ENCODE measurements around the gene GRID1.

The GRID1 gene

GRCh38 chr10:86368987-86369386 is 2.4 kb upstream of the GRID1 start:
- TF ChIP-seq GATA2 (IDR thresholded peaks at IDR 0.05; ENCODE audit: low read depth, low read length) (no peak), GATA3 (IDR thresholded peaks at IDR 0.05; ENCODE audit: low read depth, low read length) (no peak)

GRCh38 chr10:86368046-86368445 is 1.5 kb upstream of the GRID1 start:
- TF ChIP-seq GATA2 (IDR thresholded peaks at IDR 0.05; ENCODE audit: low read depth, low read length) (no peak), GATA3 (IDR thresholded peaks at IDR 0.05; ENCODE audit: low read depth, low read length) (no peak)

GRCh38 chr10:86367152-86367951 is 757 bp upstream of the GRID1 start:
- TF ChIP-seq GATA2 (IDR thresholded peaks at IDR 0.05; ENCODE audit: low read depth, low read length) (no peak), GATA3 (IDR thresholded peaks at IDR 0.05; ENCODE audit: low read depth, low read length) (no peak)

GRCh38 chr10:86366902-86367151 is 232 bp upstream of the GRID1 start:
- TF ChIP-seq GATA2 (IDR thresholded peaks at IDR 0.05; ENCODE audit: low read depth, low read length): no peak

- TF ChIP-seq GATA2 (IDR thresholded peaks at IDR 0.05; ENCODE audit: low read depth, low read length) (no peak), GATA3 (IDR thresholded peaks at IDR 0.05; ENCODE audit: low read depth, low read length) (no peak)
Measured at GRCh38 chr10:86365346-86366032, 1.1 kb downstream of the GRID1 start.

- TF ChIP-seq GATA3 (IDR thresholded peaks at IDR 0.05; ENCODE audit: low read depth, low read length): no peak
- TF ChIP-seq GATA2 (IDR thresholded peaks at IDR 0.05; ENCODE audit: low read depth, low read length): no peak
Measured at GRCh38 chr10:86364491-86365345, 1.9 kb downstream of the GRID1 start.

- TF ChIP-seq GATA3 (IDR thresholded peaks at IDR 0.05; ENCODE audit: low read depth, low read length) (no peak), GATA2 (IDR thresholded peaks at IDR 0.05; ENCODE audit: low read depth, low read length) (no peak)
Measured at GRCh38 chr10:86363833-86364490, 2.6 kb downstream of the GRID1 start.

- TF ChIP-seq GATA3 (IDR thresholded peaks at IDR 0.05; ENCODE audit: low read depth, low read length): no peak
- TF ChIP-seq GATA2 (IDR thresholded peaks at IDR 0.05; ENCODE audit: low read depth, low read length): no peak
Measured at GRCh38 chr10:86363184-86363832, 3.3 kb downstream of the GRID1 start.

- TF ChIP-seq GATA3 (IDR thresholded peaks at IDR 0.05; ENCODE audit: low read depth, low read length) (no peak), GATA2 (IDR thresholded peaks at IDR 0.05; ENCODE audit: low read depth, low read length) (no peak)
Measured at GRCh38 chr10:86362586-86363183, 3.9 kb downstream of the GRID1 start.

GRCh38 chr10:86362129-86362527 is 4.5 kb downstream of the GRID1 start:
- TF ChIP-seq GATA3 (IDR thresholded peaks at IDR 0.05; ENCODE audit: low read depth, low read length) (no peak), GATA2 (IDR thresholded peaks at IDR 0.05; ENCODE audit: low read depth, low read length) (no peak)

GRCh38 chr10:86361156-86362128 is 5.2 kb downstream of the GRID1 start:
- no peak for TF ChIP-seq GATA3 (IDR thresholded peaks at IDR 0.05; ENCODE audit: low read depth, low read length)
- no peak for TF ChIP-seq GATA2 (IDR thresholded peaks at IDR 0.05; ENCODE audit: low read depth, low read length)

GRCh38 chr10:86360657-86361056 is 5.9 kb downstream of the GRID1 start:
- TF ChIP-seq GATA3 (IDR thresholded peaks at IDR 0.05; ENCODE audit: low read depth, low read length) (no peak), GATA2 (IDR thresholded peaks at IDR 0.05; ENCODE audit: low read depth, low read length) (no peak)

Measured in SH-SY5Y (cell line).